ENCODE data around the gene DNAJA2. TPM values are rescaled to one million over a fixed set of nuclear protein-coding genes. Genes with fewer than 3 reads are reported as not detected.

The DNAJA2 gene
- total and polyA plus RNA-seq, 2 donors (not counting 3 experiments of a cell fraction or from before 2014, with no cell fraction given), result 6.4 to 61.4 TPM

DNA sequence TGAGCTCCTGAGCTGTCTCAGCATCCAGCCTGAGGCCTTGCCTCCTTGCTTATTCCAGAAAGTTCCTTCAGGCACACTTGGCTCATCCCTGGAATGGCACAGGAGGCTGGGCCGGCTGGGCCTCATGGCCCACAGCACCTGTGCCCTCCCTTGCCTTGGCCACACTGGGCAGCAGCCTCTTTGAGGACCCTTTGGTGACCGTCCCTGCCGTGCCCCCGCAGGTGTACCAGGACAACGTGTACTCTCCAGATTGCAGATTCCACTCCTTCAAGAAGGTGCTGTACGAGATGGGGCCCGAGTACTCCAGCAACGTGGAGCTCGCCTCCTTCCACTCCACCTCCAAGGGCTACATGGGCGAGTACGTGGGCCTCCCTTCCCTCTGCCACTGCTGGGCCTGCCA lies 55.1 kb downstream of the DNAJA2 start:
- no peak for FAIRE-seq
- dilution Hi-C loops (cut with MboI; ENCODE audit: extremely low pct_ligation_motif_present, low sequenced_read_pairs), result no loop called here

More for the DNA sequence above, 55.1 kb downstream of the DNAJA2 start:
- ChIA-PET POLR2A (no interaction called here), CTCF (interaction anchor here (2.8 kb wide), 1 partner anchor 64 kb away, joined by 14 read pairs; no protein-coding TSS in a partner anchor)
- Histone ChIP-seq H2AFZ (ENCODE audit: low read depth, low read length) (no peak overlapping the region), H3K4me1 (ENCODE audit: control insufficient read depth, extremely low read depth, insufficient read depth, low read length) (no peaks in the 10 kb centered on the region), H4K20me1 (replicated peaks; ENCODE audit: control insufficient read depth, extremely low read depth, insufficient read depth, low read length) (no peaks in the 10 kb centered on the region), H3K4me2 (ENCODE audit: insufficient read depth, low read length) (no peak overlapping the region), H3K27me3 (ENCODE audit: control insufficient read depth in 2 of 2, insufficient read depth in 2 of 2, low read length in 2 of 2) (no peaks in the 10 kb centered on the region), H3K9ac (replicated peaks; ENCODE audit: extremely low read depth, insufficient read depth, low read length) (no peak overlapping the region), H3K9me3 (replicated peaks; ENCODE audit: control insufficient read depth, insufficient read depth, low read length) (no peaks in the 10 kb centered on the region), H3K27ac (ENCODE audit: insufficient read depth, low read depth, low read length) (no peak overlapping the region), H3K36me3 (ENCODE audit: control insufficient read depth in 2 of 2, extremely low read depth in 1 of 2, insufficient read depth in 2 of 2, low read length in 2 of 2) (peaks cover 0 to 10% of the 10 kb centered on the region in 2 experiments), H3K4me3 (replicated peaks in 1 of 3; ENCODE audit: insufficient read depth in 1 of 3, low read depth in 1 of 3, low read length in 3 of 3) (no peak overlapping the region), H3K9me1 (replicated peaks; ENCODE audit: control insufficient read depth, extremely low read depth, insufficient read depth, low read length) (no peaks in the 10 kb centered on the region), H3K79me2 (ENCODE audit: control insufficient read depth, insufficient read depth, low read length) (no peaks in the 10 kb centered on the region)
- intact Hi-C loops (cut with micrococcal nuclease), result no loop called here
- no peak for DNase-seq (ENCODE audit: low read depth, low spot score)
- no TSS peak for BruUV-seq (replicated peaks)
- TF ChIP-seq FOS (IDR thresholded peaks at IDR 0.05; ENCODE audit: borderline replicate concordance, insufficient read depth, low read length), result no peak
- no peak for TF ChIP-seq POLR2A (IDR thresholded peaks at IDR 0.05; ENCODE audit: low read depth, low read length)
- TF ChIP-seq, protein P1, sequence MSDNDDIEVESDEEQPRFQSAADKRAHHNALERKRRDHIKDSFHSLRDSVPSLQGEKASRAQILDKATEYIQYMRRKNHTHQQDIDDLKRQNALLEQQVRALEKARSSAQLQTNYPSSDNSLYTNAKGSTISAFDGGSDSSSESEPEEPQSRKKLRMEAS (IDR thresholded peaks at IDR 0.05; ENCODE audit: insufficient read depth, insufficient read length), result no peak
- TF ChIP-seq POLR2AphosphoS5 (IDR thresholded peaks at IDR 0.05; ENCODE audit: insufficient read depth, low read depth, low read length), result no peak
- TF ChIP-seq, protein P2, sequence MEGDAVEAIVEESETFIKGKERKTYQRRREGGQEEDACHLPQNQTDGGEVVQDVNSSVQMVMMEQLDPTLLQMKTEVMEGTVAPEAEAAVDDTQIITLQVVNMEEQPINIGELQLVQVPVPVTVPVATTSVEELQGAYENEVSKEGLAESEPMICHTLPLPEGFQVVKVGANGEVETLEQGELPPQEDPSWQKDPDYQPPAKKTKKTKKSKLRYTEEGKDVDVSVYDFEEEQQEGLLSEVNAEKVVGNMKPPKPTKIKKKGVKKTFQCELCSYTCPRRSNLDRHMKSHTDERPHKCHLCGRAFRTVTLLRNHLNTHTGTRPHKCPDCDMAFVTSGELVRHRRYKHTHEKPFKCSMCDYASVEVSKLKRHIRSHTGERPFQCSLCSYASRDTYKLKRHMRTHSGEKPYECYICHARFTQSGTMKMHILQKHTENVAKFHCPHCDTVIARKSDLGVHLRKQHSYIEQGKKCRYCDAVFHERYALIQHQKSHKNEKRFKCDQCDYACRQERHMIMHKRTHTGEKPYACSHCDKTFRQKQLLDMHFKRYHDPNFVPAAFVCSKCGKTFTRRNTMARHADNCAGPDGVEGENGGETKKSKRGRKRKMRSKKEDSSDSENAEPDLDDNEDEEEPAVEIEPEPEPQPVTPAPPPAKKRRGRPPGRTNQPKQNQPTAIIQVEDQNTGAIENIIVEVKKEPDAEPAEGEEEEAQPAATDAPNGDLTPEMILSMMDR (IDR thresholded peaks at IDR 0.05; ENCODE audit: extremely low read depth in 1 of 2, insufficient read depth in 1 of 2, low read depth in 1 of 2, low read length in 2 of 2), result no peak
- no peak for TF ChIP-seq EZH2 (IDR thresholded peaks at IDR 0.05; ENCODE audit: borderline replicate concordance, low read depth, low read length, severe bottlenecking)
- no peak for TF ChIP-seq JUN (IDR thresholded peaks at IDR 0.05; ENCODE audit: borderline replicate concordance, insufficient read depth, insufficient read length, low read depth)
- no peak for TF ChIP-seq GATA2 (IDR thresholded peaks at IDR 0.05; ENCODE audit: insufficient read depth, insufficient read length, low read depth, low read length)
- no peak for TF ChIP-seq MYC (IDR thresholded peaks at IDR 0.05; ENCODE audit: low read depth, low read length)
